Cardiac fibroblast (primary cell): ENCODE measurements around the gene DHX35.
"Not testable (repeated sequence)": the region's sequence is repeated elsewhere in the genome, so short reads cannot be mapped to it uniquely, and the experiment has no call there.

Experiments used
- DNase-seq, 2 donors: peaks; one replicate each; pipeline versions ENCODE4 v3.0.0 to v3.0.0-alpha.2; 2010; ENCODE audit warnings: low read depth in 2 of 2
- H3K4me3 ChIP-seq, 2 donors: replicated peaks in 1 of 2; 1 replicate in 1 of 2; 2 replicates in 1 of 2; pipeline ENCODE4 v1.5.1; 2011; ENCODE audit warnings: low read depth in 2 of 2, low read length in 2 of 2, mild to moderate bottlenecking in 2 of 2, moderate library complexity in 1 of 2
- TF ChIP-seq, protein P1 (sequence below): IDR thresholded peaks from one replicate; pipeline ENCODE4 v1.5.1; 2011; ENCODE audit warnings: low read depth, mild to moderate bottlenecking, low read length, inconsistent platforms

The DHX35 gene

DNA sequence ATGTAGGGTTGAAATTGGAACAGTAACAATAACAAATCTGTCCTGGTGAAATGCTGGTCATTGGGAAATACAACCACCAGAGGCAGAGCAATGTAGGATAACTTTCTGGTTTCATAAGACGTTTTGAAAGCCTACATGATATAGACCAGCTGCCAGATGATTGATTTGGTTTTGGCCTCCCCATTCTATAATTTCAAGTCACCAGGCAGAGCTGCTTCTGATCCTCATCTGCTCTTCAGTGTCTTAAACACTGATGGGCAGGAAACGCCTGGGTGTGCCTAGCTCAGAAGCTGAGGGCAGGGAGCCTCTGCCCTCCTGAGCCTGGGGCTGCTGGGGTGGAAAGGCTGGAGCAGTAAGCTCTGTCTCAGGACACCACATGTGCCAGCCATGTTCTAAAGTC is 24.5 kb downstream of the DHX35 start:
- TF ChIP-seq, protein P1, sequence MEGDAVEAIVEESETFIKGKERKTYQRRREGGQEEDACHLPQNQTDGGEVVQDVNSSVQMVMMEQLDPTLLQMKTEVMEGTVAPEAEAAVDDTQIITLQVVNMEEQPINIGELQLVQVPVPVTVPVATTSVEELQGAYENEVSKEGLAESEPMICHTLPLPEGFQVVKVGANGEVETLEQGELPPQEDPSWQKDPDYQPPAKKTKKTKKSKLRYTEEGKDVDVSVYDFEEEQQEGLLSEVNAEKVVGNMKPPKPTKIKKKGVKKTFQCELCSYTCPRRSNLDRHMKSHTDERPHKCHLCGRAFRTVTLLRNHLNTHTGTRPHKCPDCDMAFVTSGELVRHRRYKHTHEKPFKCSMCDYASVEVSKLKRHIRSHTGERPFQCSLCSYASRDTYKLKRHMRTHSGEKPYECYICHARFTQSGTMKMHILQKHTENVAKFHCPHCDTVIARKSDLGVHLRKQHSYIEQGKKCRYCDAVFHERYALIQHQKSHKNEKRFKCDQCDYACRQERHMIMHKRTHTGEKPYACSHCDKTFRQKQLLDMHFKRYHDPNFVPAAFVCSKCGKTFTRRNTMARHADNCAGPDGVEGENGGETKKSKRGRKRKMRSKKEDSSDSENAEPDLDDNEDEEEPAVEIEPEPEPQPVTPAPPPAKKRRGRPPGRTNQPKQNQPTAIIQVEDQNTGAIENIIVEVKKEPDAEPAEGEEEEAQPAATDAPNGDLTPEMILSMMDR, result no peak
- DNase-seq, result peak in 1 of 2 donors; percentile 55
- no peak overlapping the region for H3K4me3 ChIP-seq

DNA sequence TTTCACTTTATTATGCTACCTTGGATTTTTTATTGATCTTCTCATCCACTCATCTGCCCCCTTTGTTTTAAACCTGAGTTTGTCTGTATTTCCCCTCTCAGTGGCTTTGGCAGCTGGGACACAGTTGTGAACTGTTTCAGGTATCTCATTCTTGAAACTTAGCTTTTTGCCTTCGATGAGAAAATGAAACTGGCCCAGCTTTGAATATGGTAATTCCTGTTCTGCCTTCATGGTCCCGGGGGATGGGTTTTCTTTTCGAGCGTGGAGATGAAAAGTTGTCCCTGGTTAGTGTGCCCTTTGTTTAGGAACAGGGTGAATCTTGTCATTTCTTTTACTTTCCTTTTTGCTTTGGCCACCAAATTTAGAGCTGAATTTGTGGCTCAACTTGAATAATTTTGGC is 25.6 kb downstream of the DHX35 start:
- no peak overlapping the region for H3K4me3 ChIP-seq
- DNase-seq, result no peak
- TF ChIP-seq, protein P1, result no peak

DNA sequence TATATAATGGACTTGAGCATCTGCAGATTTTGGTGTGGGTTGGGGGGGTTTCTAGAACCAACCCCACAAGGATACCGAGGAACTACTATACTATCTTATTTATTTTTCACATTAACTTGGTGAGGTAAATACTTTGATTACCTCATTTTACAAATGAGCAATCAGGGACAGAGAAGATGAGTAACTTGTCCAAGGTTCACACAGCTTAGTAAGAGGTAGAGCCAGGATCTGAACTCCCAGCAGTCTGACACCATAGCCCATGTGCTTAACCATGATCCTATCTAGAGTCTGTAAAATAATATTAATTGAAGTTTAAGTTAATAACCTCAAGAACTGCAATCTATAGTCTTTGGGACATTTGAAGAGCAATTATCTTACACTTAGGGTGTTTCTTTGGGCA is 28.6 kb downstream of the DHX35 start:
- H3K4me3 ChIP-seq, result no peak overlapping the region
- TF ChIP-seq, protein P1, result no peak
- no peak for DNase-seq

DNA sequence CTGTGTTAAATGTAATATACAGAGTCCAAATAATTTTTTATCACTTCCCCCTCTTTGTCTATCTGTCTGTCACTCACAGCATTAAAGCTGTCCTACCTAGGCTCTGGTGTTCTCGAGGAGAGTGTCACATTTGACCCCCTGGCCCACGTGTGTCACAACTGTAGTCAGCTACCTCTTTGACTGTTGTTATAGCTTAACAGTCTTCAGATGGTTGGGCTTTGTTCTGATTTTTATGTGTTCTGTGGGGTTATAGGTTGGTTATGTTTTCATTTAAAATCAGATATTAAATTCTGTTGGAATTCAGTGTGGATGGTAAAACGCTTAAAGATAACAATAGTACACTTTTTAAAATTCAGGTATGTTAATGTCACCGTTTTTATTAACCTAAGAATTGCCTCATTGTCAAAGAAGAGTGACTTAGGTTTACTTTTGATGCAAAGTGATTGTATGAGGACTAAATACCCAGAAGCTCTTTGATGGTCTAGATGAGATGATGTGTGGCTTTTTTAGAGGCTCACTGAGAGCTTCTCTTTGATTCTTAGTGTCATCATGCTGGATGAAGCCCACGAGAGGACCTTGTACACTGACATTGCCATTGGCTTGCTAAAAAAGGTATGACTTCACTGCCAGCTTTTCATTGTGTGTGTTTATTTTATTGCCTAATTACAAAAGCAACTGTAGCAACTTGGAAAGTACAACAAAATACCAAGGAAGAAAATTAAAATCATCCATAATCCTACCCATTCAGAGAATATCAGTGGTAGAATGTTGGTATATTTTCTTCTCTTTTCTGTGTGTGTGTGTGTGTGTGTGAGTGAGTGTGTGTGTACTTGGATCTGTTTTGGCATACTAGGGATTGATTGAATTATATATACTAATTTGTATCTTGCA is 29.9 kb downstream of the DHX35 start:
- TF ChIP-seq, protein P1, result no peak
- no peak overlapping the region for H3K4me3 ChIP-seq
- no peak for DNase-seq

DNA sequence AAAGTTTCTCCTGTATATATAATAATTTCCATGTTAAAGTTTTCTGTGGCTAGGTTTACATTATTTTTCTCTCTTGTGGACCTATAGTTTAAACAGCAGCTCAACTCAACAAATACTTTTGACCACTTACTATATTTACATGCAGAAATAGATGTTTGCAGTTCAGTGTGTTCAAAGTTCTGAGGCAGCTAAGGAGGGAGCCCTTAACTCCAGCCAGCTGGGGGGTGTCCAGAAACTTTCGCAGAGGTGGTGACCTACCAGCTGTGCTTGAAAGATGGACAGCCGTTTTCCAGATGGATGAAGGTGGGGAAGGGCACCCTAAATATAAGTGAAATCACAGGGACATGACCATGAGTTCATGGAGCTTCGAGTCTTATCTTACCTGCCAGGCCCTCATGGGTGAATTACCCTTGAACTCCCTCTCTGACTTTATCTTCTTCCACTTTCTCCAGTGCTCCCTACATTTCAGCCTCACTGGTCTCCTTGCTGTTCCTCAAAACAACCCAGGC is 33.4 kb downstream of the DHX35 start:
- DNase-seq, result no peak
- no peak overlapping the region for H3K4me3 ChIP-seq
- TF ChIP-seq, protein P1, result no peak

DNA sequence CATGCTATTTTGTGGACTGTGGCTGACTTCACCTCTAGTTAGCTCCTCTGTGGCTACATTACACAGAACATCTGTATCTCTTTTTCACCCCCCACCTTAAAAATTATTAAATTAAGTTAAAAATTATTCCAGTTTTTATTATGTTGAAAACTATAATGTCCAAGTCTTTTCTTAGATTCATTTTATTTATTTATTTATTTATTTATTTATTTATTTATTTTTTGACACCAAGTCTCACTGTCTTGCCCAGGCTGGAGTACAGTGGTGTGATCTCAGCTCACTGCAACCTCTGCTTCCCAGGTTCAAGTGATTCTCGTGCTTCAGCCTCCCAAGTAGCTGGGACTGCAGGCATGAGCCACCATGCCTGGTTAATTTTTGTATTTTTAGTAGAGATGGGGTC is 34.7 kb downstream of the DHX35 start:
- H3K4me3 ChIP-seq, DNase-seq: not testable (repeated sequence)

DNA sequence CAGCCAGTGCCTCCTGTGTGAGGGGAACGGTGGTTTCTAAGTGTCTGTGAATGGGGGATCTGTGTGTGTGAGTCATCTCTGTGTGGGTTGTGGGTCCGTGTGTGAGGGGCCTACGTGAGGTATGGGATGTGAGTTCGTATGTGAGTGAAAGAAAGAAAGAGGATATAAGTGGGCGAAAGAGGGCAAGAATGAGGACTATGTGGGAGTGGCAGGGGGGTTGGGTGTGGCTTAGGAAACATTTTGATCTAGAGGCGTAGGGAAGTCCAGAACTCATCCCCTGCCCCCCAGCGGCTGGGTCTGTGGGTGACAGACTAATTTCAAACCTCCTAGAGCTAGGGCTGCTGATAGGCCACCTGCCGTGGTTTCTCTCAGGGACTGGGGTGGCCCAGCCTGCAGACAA is 35.5 kb downstream of the DHX35 start:
- DNase-seq, result no peak
- TF ChIP-seq, protein P1, result no peak
- no peak overlapping the region for H3K4me3 ChIP-seq
